ENCODE measurements around the gene RASL12. TPM values are rescaled to one million over a fixed set of nuclear protein-coding genes. Genes with fewer than 3 reads are reported as not detected.

The RASL12 gene
- polyA plus RNA-seq, 3 donors = not detected

- Histone ChIP-seq H3K36me3 (replicated peaks in 1 of 2; ENCODE audit: control insufficient read depth in 1 of 2, insufficient read depth in 2 of 2, low read length in 2 of 2) (no peaks in the 10 kb centered on the region), H3K4me2 (replicated peaks; ENCODE audit: extremely low read depth, low read length, poor library complexity, severe bottlenecking) (no peak overlapping the region), H3K27me3 (ENCODE audit: control insufficient read depth in 2 of 2, insufficient read depth in 2 of 2, low read length in 2 of 2) (peaks cover 0 to 12% of the 10 kb centered on the region in 2 donors), H3K4me1 (ENCODE audit: control insufficient read depth in 1 of 2, insufficient read depth in 2 of 2, low read length in 2 of 2) (no peaks in the 10 kb centered on the region), H2AFZ (ENCODE audit: insufficient read depth, low read depth, low read length, poor library complexity, severe bottlenecking) (no peak overlapping the region), H3K79me2 (ENCODE audit: insufficient read depth, low read length) (no peaks in the 10 kb centered on the region), H3K4me3 (replicated peaks in 1 of 3; ENCODE audit: low read depth in 2 of 3, low read length in 3 of 3) (no peak overlapping the region), H3K27ac (ENCODE audit: low read depth in 1 of 2, low read length in 2 of 2) (no peak overlapping the region), H3K9me3 (replicated peaks in 1 of 2; ENCODE audit: control insufficient read depth in 1 of 2, insufficient read depth in 1 of 2, low read length in 2 of 2) (no peaks in the 10 kb centered on the region), H4K20me1 (ENCODE audit: insufficient read depth, low read length) (no peaks in the 10 kb centered on the region), H3K9ac (ENCODE audit: insufficient read depth, low read length, poor library complexity, severe bottlenecking) (no peak overlapping the region)
- H3K36me3 Mint-ChIP-seq = no peaks in the 10 kb centered on the region
- no peak overlapping the region for H3K4me3 Mint-ChIP-seq
- 89% methylated on average over 8 of the region's 8 CpGs for WGBS (ENCODE audit: insufficient coverage)
- H3K4me1 Mint-ChIP-seq = peaks cover 8% of the 10 kb centered on the region
- intact Hi-C loops (cut with micrococcal nuclease) = loop anchor here in 1 of 2 donors (10.0 kb wide), 1 partner anchor 350 kb away; no protein-coding TSS in a partner anchor
- H3K9me3 Mint-ChIP-seq = no peaks in the 10 kb centered on the region
- no peak for DNase-seq
- no peak for TF ChIP-seq CTCF (IDR thresholded peaks at IDR 0.05)
- no peak overlapping the region for H3K27ac Mint-ChIP-seq
- peaks cover 15 to 47% (median 21%) of the 10 kb centered on the region in 3 donors for H3K27me3 Mint-ChIP-seq (ENCODE audit: low read depth in 3 of 3)
Observed at GRCh38 chr15:65085207-65085753, 17.5 kb upstream of the RASL12 start.

GRCh38 chr15:65084500-65085206 is 16.9 kb upstream of the RASL12 start:
- H3K9ac ChIP-seq (ENCODE audit: insufficient read depth, low read length, poor library complexity, severe bottlenecking) = no peak overlapping the region
- no peaks in the 10 kb centered on the region for H3K36me3 ChIP-seq (replicated peaks in 1 of 2; ENCODE audit: control insufficient read depth in 1 of 2, insufficient read depth in 2 of 2, low read length in 2 of 2)
- H3K27ac Mint-ChIP-seq = no peak overlapping the region
- DNase-seq = no peak
- no peaks in the 10 kb centered on the region for H3K36me3 Mint-ChIP-seq
- no peak overlapping the region for H2AFZ ChIP-seq (ENCODE audit: insufficient read depth, low read depth, low read length, poor library complexity, severe bottlenecking)
- H4K20me1 ChIP-seq (ENCODE audit: insufficient read depth, low read length) = no peaks in the 10 kb centered on the region
- no peaks in the 10 kb centered on the region for H3K9me3 Mint-ChIP-seq
- H3K27me3 ChIP-seq (ENCODE audit: control insufficient read depth in 2 of 2, insufficient read depth in 2 of 2, low read length in 2 of 2) = peaks cover 0 to 12% of the 10 kb centered on the region in 2 donors
- no peak overlapping the region for H3K27ac ChIP-seq (ENCODE audit: low read depth in 1 of 2, low read length in 2 of 2)
- no peaks in the 10 kb centered on the region for H3K79me2 ChIP-seq (ENCODE audit: insufficient read depth, low read length)
- no peaks in the 10 kb centered on the region for H3K9me3 ChIP-seq (replicated peaks in 1 of 2; ENCODE audit: control insufficient read depth in 1 of 2, insufficient read depth in 1 of 2, low read length in 2 of 2)
- H3K4me3 ChIP-seq (replicated peaks in 1 of 3; ENCODE audit: low read depth in 2 of 3, low read length in 3 of 3) = no peak overlapping the region
- no peak for TF ChIP-seq CTCF (IDR thresholded peaks at IDR 0.05)
- intact Hi-C loops (cut with micrococcal nuclease) = loop anchor here in 1 of 2 donors (10.0 kb wide), 1 partner anchor 350 kb away; no protein-coding TSS in a partner anchor
- H3K4me1 ChIP-seq (ENCODE audit: control insufficient read depth in 1 of 2, insufficient read depth in 2 of 2, low read length in 2 of 2) = no peaks in the 10 kb centered on the region
- H3K4me2 ChIP-seq (replicated peaks; ENCODE audit: extremely low read depth, low read length, poor library complexity, severe bottlenecking) = no peak overlapping the region
- peaks cover 15 to 50% (median 21%) of the 10 kb centered on the region in 3 donors for H3K27me3 Mint-ChIP-seq (ENCODE audit: low read depth in 3 of 3)
- H3K4me1 Mint-ChIP-seq = peaks cover 8% of the 10 kb centered on the region
- H3K4me3 Mint-ChIP-seq = no peak overlapping the region
- 80% methylated on average over 6 of the region's 7 CpGs for WGBS (ENCODE audit: insufficient coverage)

Measured in CD14-positive monocyte (primary cell).